ENCODE measurements around the gene AKT1. TPM values are rescaled to one million over a fixed set of nuclear protein-coding genes. Genes with fewer than 3 reads are reported as not detected.
A peak's percentile ranks its signal among the peaks of the same experiment; 100 is the strongest.

AKT1 gene
- total and polyA plus RNA-seq, 2 of the 13 experiments (the other 11 are each of a cell fraction or from before 2014, with no cell fraction given): 96.2 to 116 TPM

DNA sequence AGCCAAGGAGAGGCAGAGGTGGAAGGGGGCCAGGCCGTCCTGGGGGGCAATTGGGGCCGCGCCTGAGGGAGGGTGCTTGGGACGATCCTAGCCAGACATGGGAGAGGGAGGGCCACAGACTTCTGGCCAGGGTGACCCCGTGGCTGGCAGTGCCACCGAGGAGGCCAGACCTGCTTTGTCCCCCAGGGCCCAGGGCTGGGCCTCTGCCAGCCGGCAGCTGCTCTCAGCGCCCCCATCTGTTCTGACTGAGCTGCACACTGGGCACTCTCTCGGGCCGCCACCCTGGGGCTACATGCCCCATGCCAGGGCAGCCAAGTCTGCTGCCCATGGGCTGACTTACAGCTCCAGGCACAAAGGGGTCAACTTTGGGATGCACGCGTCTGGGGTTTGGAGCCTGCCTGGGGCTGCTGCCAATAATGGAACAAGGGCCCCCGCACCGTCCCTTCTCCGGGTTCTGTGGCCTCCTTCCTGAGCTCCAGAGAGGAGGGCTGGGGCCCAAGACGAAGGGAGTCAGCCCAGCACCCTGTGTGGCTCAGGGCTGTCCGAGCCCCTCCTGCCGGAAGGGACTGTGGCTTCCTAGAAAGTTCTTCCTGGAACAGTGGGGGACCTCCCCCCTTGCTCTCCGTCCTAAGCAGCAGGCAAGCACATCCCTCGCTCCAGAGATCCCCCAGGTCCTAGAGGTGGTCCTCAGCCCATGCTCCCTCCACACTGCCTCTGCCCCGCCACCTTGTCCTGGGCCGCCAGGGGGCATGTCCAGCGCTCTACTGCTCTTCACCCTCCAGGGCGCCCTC lies 70.4 kb downstream of the AKT1 start (continued):
- TF ChIP-seq, protein P1, sequence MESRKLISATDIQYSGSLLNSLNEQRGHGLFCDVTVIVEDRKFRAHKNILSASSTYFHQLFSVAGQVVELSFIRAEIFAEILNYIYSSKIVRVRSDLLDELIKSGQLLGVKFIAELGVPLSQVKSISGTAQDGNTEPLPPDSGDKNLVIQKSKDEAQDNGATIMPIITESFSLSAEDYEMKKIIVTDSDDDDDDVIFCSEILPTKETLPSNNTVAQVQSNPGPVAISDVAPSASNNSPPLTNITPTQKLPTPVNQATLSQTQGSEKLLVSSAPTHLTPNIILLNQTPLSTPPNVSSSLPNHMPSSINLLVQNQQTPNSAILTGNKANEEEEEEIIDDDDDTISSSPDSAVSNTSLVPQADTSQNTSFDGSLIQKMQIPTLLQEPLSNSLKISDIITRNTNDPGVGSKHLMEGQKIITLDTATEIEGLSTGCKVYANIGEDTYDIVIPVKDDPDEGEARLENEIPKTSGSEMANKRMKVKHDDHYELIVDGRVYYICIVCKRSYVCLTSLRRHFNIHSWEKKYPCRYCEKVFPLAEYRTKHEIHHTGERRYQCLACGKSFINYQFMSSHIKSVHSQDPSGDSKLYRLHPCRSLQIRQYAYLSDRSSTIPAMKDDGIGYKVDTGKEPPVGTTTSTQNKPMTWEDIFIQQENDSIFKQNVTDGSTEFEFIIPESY (CRISPR knock-in tag; IDR thresholded peaks at IDR 0.05): peak; percentile 78; the same call in 1 of the 2 replicates
- TF ChIP-seq SAP130 (CRISPR knock-in tag; IDR thresholded peaks at IDR 0.05; ENCODE audit: low read depth) (peak; percentile 60; the same call in 1 of the 2 replicates), MXD4 (CRISPR knock-in tag; IDR thresholded peaks at IDR 0.05) (peak; percentile 26; the same call in 1 of the 2 replicates), ZNF501 (CRISPR knock-in tag; IDR thresholded peaks at IDR 0.05) (peak; percentile 48; the same call in 1 of the 2 replicates), RCOR2 (CRISPR knock-in tag; IDR thresholded peaks at IDR 0.05) (peak; percentile 21; the same call in 1 of the 2 replicates), NRL (CRISPR knock-in tag; IDR thresholded peaks at IDR 0.05; ENCODE audit: borderline replicate concordance) (0 out of 2 replicates have a peak, but pooled peaks have one; percentile 11), PCBP1 (IDR thresholded peaks at IDR 0.05; ENCODE audit: borderline replicate concordance, low read depth, low read length) (peak; percentile 48; the same call in 1 of the 2 replicates), ZNF850 (CRISPR knock-in tag; conservative IDR thresholded peaks at IDR 0.05) (no peak), SPEN (CRISPR knock-in tag; IDR thresholded peaks at IDR 0.05; ENCODE audit: low read depth) (peak; percentile 48; the same call in 1 of the 2 replicates), ZNF75D (CRISPR knock-in tag; IDR thresholded peaks at IDR 0.05; ENCODE audit: borderline replicate concordance) (no peak), AGO1 (IDR thresholded peaks at IDR 0.05; ENCODE audit: low read depth, low read length, poor library complexity, severe bottlenecking) (peak; percentile 75), CSRNP1 (CRISPR knock-in tag; IDR thresholded peaks at IDR 0.05) (0 out of 2 replicates have a peak, but pooled peaks have one; percentile 5), ZNF574 (CRISPR knock-in tag; IDR thresholded peaks at IDR 0.05) (peak; percentile 52; the same call in 1 of the 2 replicates), BCL6 (CRISPR knock-in tag; IDR thresholded peaks at IDR 0.05) (peak; percentile 96)
